ENCODE data around the gene GRK5.

The GRK5 gene

GRCh38 chr10:119348106-119348505, 140.7 kb downstream of the GRK5 start:
- DNase-seq, result no peak

GRCh38 chr10:119348516-119349240, 141.3 kb downstream of the GRK5 start:
- no peak for DNase-seq

- no peak for DNase-seq
These were observed 142.0 kb downstream of the GRK5 start for GRCh38 chr10:119349341-119349740.

GRCh38 chr10:119349937-119350501, 142.6 kb downstream of the GRK5 start:
- DNase-seq, result no peak

- DNase-seq, result no peak
These were observed 143.2 kb downstream of the GRK5 start for GRCh38 chr10:119350502-119351097.

GRCh38 chr10:119351189-119351588, 143.8 kb downstream of the GRK5 start:
- no peak for DNase-seq

GRCh38 chr10:119352042-119352441, 144.7 kb downstream of the GRK5 start:
- DNase-seq, result no peak

GRCh38 chr10:119352807-119353206, 145.4 kb downstream of the GRK5 start:
- no peak for DNase-seq

- no peak for DNase-seq
These were observed 146.1 kb downstream of the GRK5 start for GRCh38 chr10:119353421-119353820.

- no peak for DNase-seq
These were observed 148.6 kb downstream of the GRK5 start for GRCh38 chr10:119355930-119356329.

GRCh38 chr10:119357412-119358151, 150.2 kb downstream of the GRK5 start:
- no peak for DNase-seq

GRCh38 chr10:119358152-119358512, 150.8 kb downstream of the GRK5 start:
- no peak for DNase-seq

- DNase-seq, result no peak
These were observed 151.2 kb downstream of the GRK5 start for GRCh38 chr10:119358567-119358966.

GRCh38 chr10:119359025-119359424, 151.7 kb downstream of the GRK5 start:
- DNase-seq, result no peak

- no peak for DNase-seq
These were observed 153.0 kb downstream of the GRK5 start for GRCh38 chr10:119360181-119360921.

- no peak for DNase-seq
These were observed 153.7 kb downstream of the GRK5 start for GRCh38 chr10:119361037-119361436.

GRCh38 chr10:119362122-119362521, 154.8 kb downstream of the GRK5 start:
- DNase-seq, result no peak

GRCh38 chr10:119364645-119365600, 157.6 kb downstream of the GRK5 start:
- no peak for DNase-seq

- DNase-seq, result no peak
These were observed 158.6 kb downstream of the GRK5 start for GRCh38 chr10:119365773-119366599.

- no peak for DNase-seq
These were observed 160.6 kb downstream of the GRK5 start for GRCh38 chr10:119367841-119368549.

Measured in NCI-H446 (cell line).